Measurements from ENCODE around the gene MSL2.
"Not testable (repeated sequence)": the region's sequence is repeated elsewhere in the genome, so short reads cannot be mapped to it uniquely, and the experiment has no call there.

MSL2 gene

GRCh38 chr3:136192195-136192594 is 3.9 kb downstream of the MSL2 start:
- H3K27me3 ChIP-seq (ENCODE audit: low read depth, low read length); H3K9me3 ChIP-seq (ENCODE audit: control insufficient read depth in 1 of 2, low read length in 2 of 2): not testable (repeated sequence)
- Histone ChIP-seq H3K36me3 (ENCODE audit: control insufficient read depth in 1 of 2, insufficient read depth in 2 of 2, low read length in 2 of 2) (peaks cover 0 to 19% of the 10 kb centered on the region in 2 donors), H3K4me1 (ENCODE audit: control insufficient read depth in 1 of 2, insufficient read depth in 2 of 2, low read length in 2 of 2) (peaks cover 6 to 37% of the 10 kb centered on the region in 2 donors), H3K4me3 (ENCODE audit: low read depth in 1 of 2, low read length in 2 of 2) (peak overlapping the region; percentile 95 to 98), H3K27ac (ENCODE audit: low read length) (peak overlapping the region; percentile 23)

GRCh38 chr3:136189859-136190617 is 6.1 kb downstream of the MSL2 start:
- Histone ChIP-seq H3K4me1 (ENCODE audit: control insufficient read depth in 1 of 2, insufficient read depth in 2 of 2, low read length in 2 of 2) (peaks cover 4 to 54% of the 10 kb centered on the region in 2 donors), H3K4me3 (ENCODE audit: low read depth in 1 of 2, low read length in 2 of 2) (no peak overlapping the region), H3K27ac (ENCODE audit: low read length) (no peak overlapping the region), H3K27me3 (ENCODE audit: low read depth, low read length) (no peaks in the 10 kb centered on the region), H3K36me3 (ENCODE audit: control insufficient read depth in 1 of 2, insufficient read depth in 2 of 2, low read length in 2 of 2) (peaks cover 0 to 5% of the 10 kb centered on the region in 2 donors), H3K9me3 (ENCODE audit: control insufficient read depth in 1 of 2, low read length in 2 of 2) (no peaks in the 10 kb centered on the region)

GRCh38 chr3:136189043-136189442 is 7.1 kb downstream of the MSL2 start:
- H3K9me3 ChIP-seq (ENCODE audit: control insufficient read depth in 1 of 2, low read length in 2 of 2), result no peaks in the 10 kb centered on the region
- H3K27me3 ChIP-seq (ENCODE audit: low read depth, low read length), result no peaks in the 10 kb centered on the region
- no peaks in the 10 kb centered on the region for H3K36me3 ChIP-seq (ENCODE audit: control insufficient read depth in 1 of 2, insufficient read depth in 2 of 2, low read length in 2 of 2)
- no peak overlapping the region for H3K27ac ChIP-seq (ENCODE audit: low read length)
- no peak overlapping the region for H3K4me3 ChIP-seq (ENCODE audit: low read depth in 1 of 2, low read length in 2 of 2)
- H3K4me1 ChIP-seq (ENCODE audit: control insufficient read depth in 1 of 2, insufficient read depth in 2 of 2, low read length in 2 of 2), result peaks cover 4 to 54% of the 10 kb centered on the region in 2 donors

GRCh38 chr3:136187868-136188267 is 8.3 kb downstream of the MSL2 start:
- H3K9me3 ChIP-seq (ENCODE audit: control insufficient read depth in 1 of 2, low read length in 2 of 2), result no peaks in the 10 kb centered on the region
- peaks cover 3 to 58% of the 10 kb centered on the region in 2 donors for H3K4me1 ChIP-seq (ENCODE audit: control insufficient read depth in 1 of 2, insufficient read depth in 2 of 2, low read length in 2 of 2)
- H3K27ac ChIP-seq (ENCODE audit: low read length), result no peak overlapping the region
- no peak overlapping the region for H3K4me3 ChIP-seq (ENCODE audit: low read depth in 1 of 2, low read length in 2 of 2)
- H3K36me3 ChIP-seq (ENCODE audit: control insufficient read depth in 1 of 2, insufficient read depth in 2 of 2, low read length in 2 of 2), result no peaks in the 10 kb centered on the region
- no peaks in the 10 kb centered on the region for H3K27me3 ChIP-seq (ENCODE audit: low read depth, low read length)

GRCh38 chr3:136186846-136187245 is 9.3 kb downstream of the MSL2 start:
- Histone ChIP-seq H3K27me3 (ENCODE audit: low read depth, low read length) (no peaks in the 10 kb centered on the region), H3K27ac (ENCODE audit: low read length) (no peak overlapping the region), H3K4me1 (ENCODE audit: control insufficient read depth in 1 of 2, insufficient read depth in 2 of 2, low read length in 2 of 2) (peaks cover 0 to 55% of the 10 kb centered on the region in 2 donors)

GRCh38 chr3:136186344-136186743 is 9.8 kb downstream of the MSL2 start:
- Histone ChIP-seq H3K9me3 (ENCODE audit: control insufficient read depth in 1 of 2, low read length in 2 of 2) (no peaks in the 10 kb centered on the region), H3K27ac (ENCODE audit: low read length) (no peak overlapping the region)

More at GRCh38 chr3:136186846-136187245, 9.3 kb downstream of the MSL2 start:
- no peaks in the 10 kb centered on the region for H3K9me3 ChIP-seq (ENCODE audit: control insufficient read depth in 1 of 2, low read length in 2 of 2)
- H3K4me3 ChIP-seq (ENCODE audit: low read depth in 1 of 2, low read length in 2 of 2), result no peak overlapping the region
- H3K36me3 ChIP-seq (ENCODE audit: control insufficient read depth in 1 of 2, insufficient read depth in 2 of 2, low read length in 2 of 2), result no peaks in the 10 kb centered on the region

GRCh38 chr3:136184703-136185102 is 11.4 kb downstream of the MSL2 start:
- no peak overlapping the region for H3K27ac ChIP-seq (ENCODE audit: low read length)
- H3K4me1 ChIP-seq (ENCODE audit: control insufficient read depth in 1 of 2, insufficient read depth in 2 of 2, low read length in 2 of 2), result peaks cover 0 to 40% of the 10 kb centered on the region in 2 donors
- no peak overlapping the region for H3K4me3 ChIP-seq (ENCODE audit: low read depth in 1 of 2, low read length in 2 of 2)

More at GRCh38 chr3:136186344-136186743, 9.8 kb downstream of the MSL2 start:
- no peak overlapping the region for H3K4me3 ChIP-seq (ENCODE audit: low read depth in 1 of 2, low read length in 2 of 2)
- no peaks in the 10 kb centered on the region for H3K36me3 ChIP-seq (ENCODE audit: control insufficient read depth in 1 of 2, insufficient read depth in 2 of 2, low read length in 2 of 2)
- no peaks in the 10 kb centered on the region for H3K27me3 ChIP-seq (ENCODE audit: low read depth, low read length)
- H3K4me1 ChIP-seq (ENCODE audit: control insufficient read depth in 1 of 2, insufficient read depth in 2 of 2, low read length in 2 of 2), result peaks cover 0 to 51% of the 10 kb centered on the region in 2 donors

DNA sequence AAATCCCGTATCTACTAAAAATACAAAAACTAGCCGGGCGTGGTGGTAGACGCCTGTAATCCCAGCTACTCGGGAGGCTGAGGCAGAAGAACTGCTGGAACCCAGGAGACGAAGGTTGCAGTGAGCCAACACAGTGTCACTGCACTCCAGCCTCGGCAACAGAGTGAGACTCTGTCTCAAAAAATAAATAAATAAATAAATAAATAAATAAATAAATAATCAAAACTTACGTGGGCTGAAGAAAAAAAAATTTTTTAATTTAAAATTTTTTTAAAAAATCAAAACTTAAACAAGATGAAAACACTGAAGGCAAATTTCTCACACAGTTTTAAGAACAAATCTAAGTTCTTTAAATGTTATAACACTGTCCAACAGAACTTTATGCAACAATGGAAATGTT is 14.4 kb downstream of the MSL2 start:
- Histone ChIP-seq H3K36me3 (ENCODE audit: control insufficient read depth in 1 of 2, insufficient read depth in 2 of 2, low read length in 2 of 2) (no peaks in the 10 kb centered on the region), H3K9me3 (ENCODE audit: control insufficient read depth in 1 of 2, low read length in 2 of 2) (no peaks in the 10 kb centered on the region), H3K4me1 (ENCODE audit: control insufficient read depth in 1 of 2, insufficient read depth in 2 of 2, low read length in 2 of 2) (peaks cover 0 to 35% of the 10 kb centered on the region in 2 donors), H3K27ac (ENCODE audit: low read length) (no peak overlapping the region), H3K4me3 (ENCODE audit: low read depth in 1 of 2, low read length in 2 of 2) (no peak overlapping the region), H3K27me3 (ENCODE audit: low read depth, low read length) (no peaks in the 10 kb centered on the region)

More at GRCh38 chr3:136184703-136185102, 11.4 kb downstream of the MSL2 start:
- Histone ChIP-seq H3K9me3 (ENCODE audit: control insufficient read depth in 1 of 2, low read length in 2 of 2) (no peaks in the 10 kb centered on the region), H3K27me3 (ENCODE audit: low read depth, low read length) (no peaks in the 10 kb centered on the region), H3K36me3 (ENCODE audit: control insufficient read depth in 1 of 2, insufficient read depth in 2 of 2, low read length in 2 of 2) (no peaks in the 10 kb centered on the region)

GRCh38 chr3:136177876-136178275 is 18.3 kb downstream of the MSL2 start:
- Histone ChIP-seq H3K27me3 (ENCODE audit: low read depth, low read length) (no peaks in the 10 kb centered on the region), H3K4me3 (ENCODE audit: low read depth in 1 of 2, low read length in 2 of 2) (no peak overlapping the region), H3K4me1 (ENCODE audit: control insufficient read depth in 1 of 2, insufficient read depth in 2 of 2, low read length in 2 of 2) (peaks cover 0 to 25% of the 10 kb centered on the region in 2 donors), H3K9me3 (ENCODE audit: control insufficient read depth in 1 of 2, low read length in 2 of 2) (no peaks in the 10 kb centered on the region), H3K27ac (ENCODE audit: low read length) (no peak overlapping the region), H3K36me3 (ENCODE audit: control insufficient read depth in 1 of 2, insufficient read depth in 2 of 2, low read length in 2 of 2) (no peaks in the 10 kb centered on the region)

DNA sequence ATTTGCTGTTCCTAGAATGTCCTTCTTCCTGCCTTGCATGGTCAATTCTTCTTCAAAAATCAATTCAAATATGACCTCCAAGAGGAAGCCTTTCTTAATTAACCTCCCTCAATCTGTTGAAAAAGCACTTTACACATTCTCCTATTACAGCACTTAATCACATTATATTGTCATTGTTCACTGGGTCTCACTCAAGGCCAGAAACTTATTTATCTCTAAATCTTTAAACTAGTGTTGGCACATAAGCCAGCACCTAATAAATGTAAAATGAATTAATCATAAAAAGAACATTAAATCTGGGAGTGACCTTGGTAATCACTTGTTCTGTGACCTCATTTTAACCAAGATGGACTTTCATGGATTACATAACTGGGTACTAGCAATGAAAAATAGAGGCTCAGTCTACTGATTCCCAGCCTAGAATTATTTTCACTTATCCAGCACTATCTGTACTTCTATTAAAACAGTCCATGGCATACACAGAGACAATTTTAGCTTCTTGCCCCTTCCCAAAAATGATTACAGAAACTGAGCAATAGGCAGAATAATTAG is 22.1 kb downstream of the MSL2 start:
- H3K4me1 ChIP-seq (ENCODE audit: control insufficient read depth in 1 of 2, insufficient read depth in 2 of 2, low read length in 2 of 2), result peaks cover 7 to 26% of the 10 kb centered on the region in 2 donors
- no peaks in the 10 kb centered on the region for H3K27me3 ChIP-seq (ENCODE audit: low read depth, low read length)
- no peak overlapping the region for H3K27ac ChIP-seq (ENCODE audit: low read length)

GRCh38 chr3:136171097-136171542 is 25.0 kb downstream of the MSL2 start:
- Histone ChIP-seq H3K36me3 (ENCODE audit: control insufficient read depth in 1 of 2, insufficient read depth in 2 of 2, low read length in 2 of 2) (no peaks in the 10 kb centered on the region), H3K4me1 (ENCODE audit: control insufficient read depth in 1 of 2, insufficient read depth in 2 of 2, low read length in 2 of 2) (peaks cover 7 to 21% of the 10 kb centered on the region in 2 donors), H3K27ac (ENCODE audit: low read length) (no peak overlapping the region), H3K4me3 (ENCODE audit: low read depth in 1 of 2, low read length in 2 of 2) (no peak overlapping the region), H3K9me3 (ENCODE audit: control insufficient read depth in 1 of 2, low read length in 2 of 2) (no peaks in the 10 kb centered on the region), H3K27me3 (ENCODE audit: low read depth, low read length) (no peaks in the 10 kb centered on the region)

More for the DNA sequence above, 22.1 kb downstream of the MSL2 start:
- no peak overlapping the region for H3K4me3 ChIP-seq (ENCODE audit: low read depth in 1 of 2, low read length in 2 of 2)
- H3K36me3 ChIP-seq (ENCODE audit: control insufficient read depth in 1 of 2, insufficient read depth in 2 of 2, low read length in 2 of 2), result no peaks in the 10 kb centered on the region
- H3K9me3 ChIP-seq (ENCODE audit: control insufficient read depth in 1 of 2, low read length in 2 of 2), result no peaks in the 10 kb centered on the region
